ENCODE data around the gene NELFCD.
A peak's percentile ranks its signal among the peaks of the same experiment; 100 is the strongest.
"Not testable (repeated sequence)": the region's sequence is repeated elsewhere in the genome, so short reads cannot be mapped to it uniquely, and the experiment has no call there.

The NELFCD gene

DNA sequence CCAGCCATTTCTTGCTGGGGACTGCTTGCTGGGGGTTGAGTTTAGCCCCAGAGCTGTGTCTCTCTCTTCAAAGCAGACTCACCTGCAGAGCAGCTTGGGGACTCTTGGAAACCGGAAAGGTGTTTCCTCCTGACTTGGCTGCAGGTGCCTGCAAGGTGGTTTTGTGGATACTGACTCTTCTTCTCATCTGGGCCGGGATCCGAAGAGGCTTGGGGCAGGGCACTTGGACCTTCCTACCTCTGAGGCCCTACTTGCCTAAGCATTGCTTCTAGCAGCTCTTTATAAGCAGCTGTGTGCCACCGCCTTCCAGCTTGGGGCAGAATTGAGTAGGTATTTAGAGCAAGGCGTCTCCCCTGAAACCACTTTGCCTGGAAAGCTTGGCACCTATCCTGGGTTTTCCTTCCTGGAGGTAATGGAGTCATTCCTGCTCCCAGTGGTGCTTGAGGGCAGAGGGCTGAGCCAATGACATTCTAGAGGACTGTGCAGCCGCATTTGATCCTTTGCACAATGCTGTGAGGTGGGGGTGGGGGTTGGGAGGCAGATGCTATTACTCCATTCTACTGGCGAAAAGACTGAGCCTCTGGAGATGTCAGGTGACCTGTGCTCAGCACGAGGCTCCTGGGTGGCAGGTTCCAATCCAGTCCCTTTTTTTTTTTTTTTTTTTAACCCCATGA, 29.4 kb downstream of the NELFCD start:
- no peak for DNase-seq

DNA sequence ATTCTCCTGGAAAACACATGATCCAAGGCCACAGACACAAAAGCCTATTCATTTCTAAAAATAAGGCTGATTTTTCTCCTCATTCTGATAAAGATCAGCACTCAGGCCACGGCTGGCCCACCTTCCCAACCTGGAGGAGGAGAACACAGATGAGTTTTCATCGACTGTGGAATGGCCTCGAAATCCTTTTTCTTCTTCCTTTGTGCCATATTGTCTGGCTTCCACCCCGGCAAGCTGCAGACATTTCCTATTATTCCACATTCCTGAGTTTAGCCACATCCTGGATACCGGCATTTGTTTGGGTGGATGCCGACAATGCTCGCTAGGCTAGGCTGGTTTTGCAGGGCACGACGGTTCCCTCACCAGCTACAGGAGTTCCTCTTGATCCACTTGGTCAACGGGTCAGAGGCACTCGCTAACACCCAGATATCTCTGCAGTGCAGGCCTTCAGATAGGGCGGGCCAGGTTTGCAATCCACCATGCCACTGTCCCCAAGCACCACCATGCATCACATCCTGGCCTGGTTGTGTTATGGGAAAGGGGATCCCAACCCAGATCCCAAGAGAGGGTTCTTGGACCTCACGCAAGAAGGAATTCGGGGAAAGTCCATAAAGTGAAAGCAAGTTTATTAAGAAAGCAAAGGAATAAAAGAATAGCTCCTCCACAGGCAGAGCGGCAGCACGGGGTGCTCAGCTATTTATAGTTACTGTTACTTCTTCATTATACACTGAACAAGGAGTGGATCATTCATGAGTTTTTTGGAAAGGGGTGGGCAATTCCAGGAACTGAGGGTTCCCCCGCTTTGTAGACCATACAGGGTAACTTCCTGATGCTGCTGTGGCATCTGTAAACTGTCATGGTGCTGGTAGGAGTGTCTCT, 30.2 kb downstream of the NELFCD start:
- DNase-seq, result peak in 1 of 5 donors; percentile 38

DNA sequence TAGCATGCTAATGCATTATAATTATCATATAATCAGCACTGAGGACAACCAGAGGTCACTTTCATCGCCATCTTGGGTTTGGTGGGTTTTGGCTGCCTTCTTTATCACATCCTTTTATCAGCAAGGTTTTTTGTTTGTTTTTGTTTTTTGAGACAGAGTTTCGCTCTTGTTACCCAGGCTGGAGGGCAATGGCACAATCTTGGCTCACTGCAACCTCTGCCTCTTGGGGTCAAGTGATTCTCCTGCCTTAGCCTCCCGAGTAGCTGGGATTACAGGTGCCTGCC, 30.8 kb downstream of the NELFCD start:
- not testable (repeated sequence) for DNase-seq

DNA sequence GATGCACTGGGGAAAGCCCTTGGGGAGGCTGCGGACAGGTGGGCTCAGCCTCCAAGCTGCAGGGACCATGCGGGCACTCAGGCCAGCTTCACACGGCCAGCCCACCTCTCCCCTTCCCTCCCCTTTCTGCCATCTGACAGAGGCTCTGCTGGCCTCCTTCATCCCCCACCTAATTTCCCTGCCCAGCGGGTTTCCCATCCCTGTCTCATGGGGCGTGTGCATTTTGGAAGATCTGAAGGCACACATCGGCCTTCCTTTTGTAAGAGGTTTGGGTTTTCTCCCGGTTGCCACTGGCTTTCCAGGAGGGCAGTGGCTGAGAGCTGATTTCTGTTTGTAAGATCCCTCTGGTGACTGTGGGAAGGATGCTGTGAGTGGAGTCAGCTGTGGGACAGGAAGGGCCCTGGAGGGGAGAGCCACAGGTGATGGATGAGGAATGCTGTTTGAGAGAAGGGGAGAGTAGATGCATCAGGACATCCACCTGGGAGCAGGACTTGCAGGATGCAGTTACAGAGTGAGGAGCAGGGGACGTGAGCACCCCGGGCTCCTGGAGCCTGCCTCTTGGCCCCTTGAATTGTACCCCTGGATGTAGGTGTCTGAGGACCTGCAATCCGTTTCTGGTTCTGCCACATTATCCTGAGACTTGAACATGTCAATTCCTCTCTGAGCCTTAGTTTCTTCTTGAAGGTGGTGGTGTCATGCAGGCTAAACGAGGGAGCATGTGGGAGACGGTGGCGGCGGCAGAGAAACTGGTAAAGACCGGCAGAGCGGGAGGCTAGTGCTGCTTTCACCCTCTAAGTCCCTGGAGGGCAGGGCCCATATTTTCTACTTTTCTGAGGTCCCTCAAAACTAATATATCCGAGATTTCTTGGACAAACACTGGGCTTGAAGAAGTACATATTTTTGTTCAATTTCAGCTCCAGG, 32.2 kb downstream of the NELFCD start:
- no peak for DNase-seq

DNA sequence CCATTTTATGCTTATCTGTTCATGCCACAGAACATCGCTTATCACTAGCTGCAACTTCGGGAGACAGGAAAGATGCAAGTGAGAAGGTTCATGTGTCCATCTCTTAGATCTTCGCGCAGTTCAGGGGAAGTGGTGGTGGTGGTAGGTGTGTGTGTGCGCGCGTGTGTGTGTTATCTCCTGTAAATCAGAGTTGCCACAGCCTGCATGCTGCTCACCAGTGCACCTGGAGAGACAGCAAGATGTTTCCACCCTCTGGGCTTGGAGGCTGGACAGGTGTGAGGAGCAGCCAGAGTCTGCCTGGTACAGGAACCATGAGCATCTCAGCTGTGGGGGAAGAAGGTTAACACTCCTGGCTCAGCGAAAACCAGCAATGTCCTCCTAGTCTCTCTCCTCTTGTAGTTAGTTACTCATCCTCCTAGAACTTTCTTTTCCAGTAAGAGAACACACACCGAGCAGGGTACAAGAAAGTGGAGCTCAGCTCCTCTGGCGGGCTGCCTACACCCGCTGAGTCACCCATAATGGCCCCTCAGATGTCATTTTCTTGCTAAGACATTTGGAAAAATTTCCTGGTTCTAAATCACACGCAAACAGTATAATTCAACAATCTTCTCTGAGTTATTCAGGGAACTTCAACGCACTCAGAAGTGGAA, 33.0 kb downstream of the NELFCD start:
- peak in 1 of 5 donors; percentile 33 for DNase-seq

DNA sequence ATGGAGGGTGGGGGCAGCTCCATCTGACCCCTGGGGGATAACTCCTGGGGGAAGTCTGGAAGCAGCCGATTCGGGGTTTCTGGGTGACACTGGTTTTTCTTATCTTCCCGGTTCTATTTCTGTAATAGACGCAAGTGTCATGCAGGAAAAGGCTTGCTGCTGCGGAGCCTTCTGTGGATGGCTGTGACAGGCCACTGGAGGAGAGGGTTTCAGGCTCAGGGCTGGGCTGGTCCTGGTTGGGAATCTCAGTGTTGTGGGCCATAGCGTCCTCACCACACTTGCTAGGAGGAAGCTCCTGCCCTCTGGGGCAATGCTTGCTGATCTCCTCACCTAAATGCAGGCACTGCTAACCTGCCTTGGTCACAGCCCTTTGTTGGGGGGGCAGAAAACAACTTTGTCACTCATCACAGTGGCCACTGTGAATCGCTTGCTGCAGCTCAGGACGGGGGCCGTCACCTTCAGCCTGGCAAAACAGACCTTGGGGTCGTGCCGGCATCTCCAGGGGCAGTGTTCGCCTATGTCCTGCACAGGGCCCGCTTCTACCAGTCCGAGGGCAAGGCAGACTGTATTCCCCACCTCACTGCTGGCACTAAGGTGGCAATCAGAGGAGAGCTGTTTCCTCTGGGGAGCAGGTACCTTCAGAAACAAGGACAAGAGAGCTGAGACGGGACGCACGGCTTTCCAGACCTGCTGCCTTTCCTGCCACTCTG, 33.8 kb downstream of the NELFCD start:
- no peak for DNase-seq

DNA sequence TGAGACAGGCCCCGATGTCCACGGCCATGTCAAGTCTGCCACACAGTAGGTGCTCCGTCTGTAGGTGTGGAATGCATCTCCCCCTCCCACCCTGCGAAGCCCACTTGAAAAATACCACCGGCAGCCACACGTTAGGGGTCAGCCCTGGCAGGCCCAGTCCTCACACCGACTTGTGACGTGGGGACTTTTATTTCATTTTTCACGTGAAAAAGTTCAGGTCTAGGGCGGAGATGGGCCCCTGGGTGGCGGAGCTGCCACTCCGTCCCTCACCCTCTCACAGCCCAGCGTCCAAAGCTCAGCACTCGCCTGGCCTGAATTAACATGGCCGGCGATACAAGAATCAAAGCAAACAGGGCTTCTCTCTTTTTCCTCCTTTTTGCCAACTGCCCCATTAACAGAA, 34.4 kb downstream of the NELFCD start:
- DNase-seq, result no peak

DNA sequence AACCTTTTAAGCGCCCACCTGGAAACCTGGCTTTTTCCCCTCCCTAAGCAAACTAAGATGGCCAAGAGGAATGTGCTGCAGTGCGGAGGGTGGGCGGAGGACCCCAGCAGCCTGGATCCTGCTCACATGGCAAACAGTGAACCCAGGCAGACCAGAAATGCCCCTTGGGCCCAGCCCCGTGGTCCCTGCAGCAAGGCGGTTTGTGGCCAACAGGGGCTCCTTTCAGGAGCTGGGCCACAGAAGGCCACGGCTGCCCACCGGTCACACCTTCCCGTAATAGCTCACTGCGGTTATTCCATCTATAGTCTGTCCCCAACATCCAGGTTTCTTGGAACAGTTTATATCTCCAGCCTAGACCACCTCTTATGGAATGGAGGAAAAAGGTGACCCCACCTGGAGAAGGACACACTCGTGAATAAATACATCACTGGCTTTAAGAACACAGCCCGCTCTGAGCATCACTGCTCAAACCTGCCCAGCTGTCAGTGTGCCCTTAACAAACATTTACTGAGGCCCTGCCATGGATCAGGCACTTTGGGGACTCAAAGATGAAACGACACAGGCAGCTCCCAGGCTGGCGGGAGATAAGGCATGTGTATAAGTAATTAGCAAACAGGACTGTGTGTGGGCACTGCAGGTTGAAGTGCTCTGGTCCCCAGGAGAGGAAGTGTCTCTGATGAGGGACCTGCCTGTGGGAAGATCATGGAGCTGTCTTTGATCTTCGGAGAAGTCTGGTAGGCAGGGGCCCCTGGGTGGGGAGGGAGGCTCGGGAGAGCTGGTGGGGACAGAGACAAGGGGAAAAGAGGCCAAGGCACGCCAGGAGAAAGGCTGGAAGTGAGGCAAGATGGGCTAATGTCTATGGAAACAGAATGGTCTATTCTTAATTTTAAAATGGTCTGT, 35.0 kb downstream of the NELFCD start:
- no peak for DNase-seq

DNA sequence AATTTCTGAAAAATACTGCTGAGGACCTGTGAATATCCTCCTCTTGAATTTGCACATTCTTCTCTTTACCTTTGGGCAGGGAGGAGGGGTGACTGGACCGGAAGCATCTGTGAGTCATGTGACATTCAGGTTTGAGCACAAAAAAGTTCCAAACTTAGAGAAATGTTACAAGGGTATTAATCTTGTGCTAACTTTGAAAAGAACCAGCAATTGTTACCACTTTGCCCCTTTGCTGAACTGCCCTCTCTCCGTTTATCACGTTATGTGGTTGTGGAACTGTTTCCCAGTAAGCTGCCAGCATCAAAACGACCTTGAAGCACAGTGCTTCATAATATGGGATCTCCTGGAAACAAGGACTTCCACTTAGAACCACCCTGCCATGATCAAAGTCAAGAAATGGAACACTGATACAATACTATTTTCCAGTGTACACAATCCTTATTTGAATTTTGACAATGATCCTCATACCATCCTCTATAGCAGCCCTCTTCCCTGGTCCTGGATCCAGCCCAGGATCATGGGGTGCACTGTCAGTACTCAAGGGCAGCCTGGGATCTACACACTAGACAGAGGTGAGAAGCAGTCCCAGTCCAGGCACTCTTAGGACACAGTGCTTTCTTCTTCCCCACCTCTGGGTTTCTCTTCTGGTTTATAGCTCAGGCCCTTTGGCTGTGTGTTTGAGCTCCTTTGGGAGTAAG, 35.9 kb downstream of the NELFCD start:
- no peak for DNase-seq

DNA sequence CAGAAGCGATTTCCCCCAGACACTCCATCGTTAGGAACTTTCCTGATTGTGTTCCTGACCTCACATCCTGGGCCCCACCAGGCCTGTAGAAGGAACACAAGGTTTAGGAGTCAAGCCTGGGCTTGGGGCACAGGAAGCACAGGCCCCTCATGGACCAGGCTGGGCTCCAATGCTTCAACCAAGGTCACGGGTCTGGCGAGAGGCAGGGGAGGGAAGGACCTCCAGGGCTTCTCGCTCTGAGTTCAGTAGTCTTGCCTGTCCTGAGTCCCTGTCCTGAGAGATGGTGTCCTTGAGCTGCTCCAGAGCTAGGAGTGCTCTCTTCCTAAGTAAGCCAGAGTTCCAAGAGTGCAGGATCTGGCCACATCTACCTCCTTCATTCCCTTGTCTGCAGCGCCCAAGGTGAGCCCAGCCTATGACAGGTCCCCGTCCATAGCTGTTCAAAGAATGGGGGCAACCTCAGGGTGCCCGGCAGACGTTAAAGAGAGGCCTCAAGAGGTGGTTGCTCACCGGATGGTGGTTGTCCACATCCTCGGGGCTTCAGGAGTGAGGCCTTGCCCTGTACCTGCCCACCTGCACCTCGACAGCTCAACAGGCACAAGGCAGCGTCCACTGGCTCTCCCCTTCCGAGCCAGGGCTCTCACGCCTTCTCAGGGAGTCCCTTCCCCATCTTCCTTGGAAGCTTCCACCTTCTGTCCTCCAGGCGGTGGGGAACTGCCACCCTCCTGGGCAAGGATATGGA, 36.6 kb downstream of the NELFCD start:
- no peak for DNase-seq

DNA sequence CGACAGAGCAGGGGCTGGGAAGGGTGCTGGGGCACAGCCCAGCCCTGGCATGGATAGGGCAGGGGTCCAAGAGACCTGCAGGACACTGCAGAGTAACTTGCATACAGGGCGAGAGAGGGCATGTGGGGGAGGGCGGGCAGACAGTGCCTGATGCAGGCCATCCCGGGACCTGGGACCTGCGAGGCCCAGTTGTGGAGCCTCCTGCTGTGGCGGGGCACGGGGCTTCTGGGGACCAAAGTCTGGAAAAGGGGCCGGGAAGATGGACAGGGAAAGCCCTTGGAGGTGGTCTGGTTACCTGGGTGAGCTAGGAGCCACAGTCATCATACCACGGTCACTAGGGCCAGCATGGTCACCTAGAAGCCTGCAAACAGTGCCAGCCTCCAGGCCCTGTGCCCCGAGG, 37.8 kb downstream of the NELFCD start:
- DNase-seq, result no peak

DNA sequence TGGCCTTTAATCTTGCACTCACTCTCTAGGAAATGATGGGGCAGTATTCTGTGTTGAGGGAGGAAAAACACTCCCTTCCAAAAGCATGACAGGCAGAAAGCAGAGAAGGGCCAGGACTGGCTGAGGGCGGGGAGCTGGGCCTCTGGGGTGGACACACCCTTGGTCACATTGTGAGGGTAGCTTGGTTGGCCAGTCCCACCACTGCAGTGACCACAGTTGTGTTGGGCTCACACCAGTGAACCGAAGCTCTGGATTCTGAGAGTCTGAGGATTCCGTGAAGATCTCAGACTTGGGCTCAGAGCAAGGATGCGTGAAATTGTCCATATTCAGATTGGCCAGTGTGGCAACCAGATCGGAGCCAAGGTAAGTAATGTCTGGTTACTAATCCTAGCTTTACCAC, 38.2 kb downstream of the NELFCD start, which contains the start of gene TUBB1:
TSS of gene TUBB1 (plus strand) at position 213 of the 400 bp plus-strand sequence. CDS start at position 307, 94 bp downstream.
- DNase-seq, result no peak

DNA sequence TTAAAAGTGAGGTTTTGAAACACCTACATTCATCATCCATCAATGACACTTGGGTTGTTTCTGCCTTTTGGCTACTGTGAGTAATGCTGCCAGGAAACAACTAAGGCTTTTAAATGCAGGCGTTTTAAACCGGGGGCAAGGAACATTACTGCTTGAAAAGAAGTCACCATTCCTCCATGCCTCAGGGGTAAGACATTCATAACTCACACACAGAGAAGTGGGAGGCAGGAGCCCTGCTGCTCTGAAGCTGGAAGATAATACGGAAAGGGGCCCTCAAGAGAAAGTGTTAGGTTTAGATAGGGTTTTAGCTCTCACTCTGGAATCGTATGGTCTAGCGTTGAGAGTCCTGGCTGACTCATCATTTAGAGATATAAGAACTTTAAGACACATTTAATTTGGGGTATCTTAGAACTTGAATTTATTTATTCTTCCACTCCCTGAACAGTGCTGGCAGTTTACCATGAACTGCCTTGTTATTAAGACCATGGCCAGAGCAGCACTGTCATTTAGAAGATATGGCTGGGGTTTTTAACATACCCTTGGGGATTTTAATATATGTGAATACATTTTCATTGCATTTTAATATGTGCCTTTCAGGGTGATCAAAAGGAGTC, 40.0 kb downstream of the NELFCD start:
- no peak for DNase-seq

DNA sequence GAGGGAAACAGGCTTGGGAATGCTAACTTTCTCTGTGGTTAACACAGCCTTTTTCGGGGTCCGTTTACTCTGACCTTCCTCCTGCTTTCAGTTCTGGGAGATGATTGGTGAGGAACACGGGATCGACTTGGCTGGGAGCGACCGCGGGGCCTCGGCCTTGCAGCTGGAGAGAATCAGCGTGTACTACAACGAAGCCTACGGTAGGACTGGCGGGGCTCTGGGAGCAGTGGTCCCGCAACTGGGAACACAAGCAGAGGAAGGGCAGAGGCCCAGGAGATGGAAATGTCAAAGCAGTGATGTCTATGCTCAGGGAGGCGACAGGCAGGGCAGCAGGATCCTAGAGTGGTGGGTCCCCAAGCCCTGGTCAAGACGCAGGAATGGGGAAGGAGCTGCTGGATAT, 41.7 kb downstream of the NELFCD start:
- DNase-seq, result no peak

DNA sequence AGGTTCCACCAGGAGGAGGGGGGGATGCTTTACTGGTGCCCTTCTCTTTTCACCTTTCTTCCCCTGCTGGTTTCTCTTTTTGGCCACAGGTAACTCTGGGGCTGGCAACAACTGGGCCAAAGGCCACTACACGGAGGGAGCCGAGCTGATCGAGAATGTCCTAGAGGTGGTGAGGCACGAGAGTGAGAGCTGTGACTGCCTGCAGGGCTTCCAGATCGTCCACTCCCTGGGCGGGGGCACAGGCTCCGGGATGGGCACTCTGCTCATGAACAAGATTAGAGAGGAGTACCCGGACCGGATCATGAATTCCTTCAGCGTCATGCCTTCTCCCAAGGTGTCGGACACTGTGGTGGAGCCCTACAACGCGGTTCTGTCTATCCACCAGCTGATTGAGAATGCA, 42.6 kb downstream of the NELFCD start:
- DNase-seq, result no peak

DNA sequence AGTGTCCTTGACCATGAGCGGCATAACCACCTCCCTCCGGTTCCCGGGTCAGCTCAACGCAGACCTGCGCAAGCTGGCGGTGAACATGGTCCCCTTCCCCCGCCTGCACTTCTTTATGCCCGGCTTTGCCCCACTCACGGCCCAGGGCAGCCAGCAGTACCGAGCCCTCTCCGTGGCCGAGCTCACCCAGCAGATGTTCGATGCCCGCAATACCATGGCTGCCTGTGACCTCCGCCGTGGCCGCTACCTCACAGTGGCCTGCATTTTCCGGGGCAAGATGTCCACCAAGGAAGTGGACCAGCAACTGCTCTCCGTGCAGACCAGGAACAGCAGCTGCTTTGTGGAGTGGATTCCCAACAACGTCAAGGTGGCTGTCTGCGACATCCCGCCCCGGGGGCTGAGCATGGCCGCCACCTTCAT, 43.1 kb downstream of the NELFCD start:
- DNase-seq, result no peak

DNA sequence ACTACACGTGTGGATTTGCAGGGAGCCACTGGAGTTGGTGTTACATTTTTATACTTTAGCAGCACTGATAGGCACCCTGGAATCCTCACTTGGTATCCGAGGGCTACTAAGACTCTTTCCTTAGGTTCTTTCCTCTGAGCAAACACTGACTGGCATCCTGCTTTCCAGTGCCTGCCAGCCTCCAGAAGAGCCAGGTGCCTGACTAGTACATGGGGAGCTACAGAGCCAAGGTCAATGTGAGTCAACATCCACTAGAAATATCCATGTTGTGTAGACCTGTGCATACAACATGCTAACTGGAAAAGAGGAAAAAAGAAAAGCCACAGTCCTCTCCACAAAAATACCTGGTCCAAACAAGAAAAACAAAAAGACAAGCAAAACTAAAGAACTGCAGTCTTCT, 44.0 kb downstream of the NELFCD start:
- DNase-seq, result no peak

DNA sequence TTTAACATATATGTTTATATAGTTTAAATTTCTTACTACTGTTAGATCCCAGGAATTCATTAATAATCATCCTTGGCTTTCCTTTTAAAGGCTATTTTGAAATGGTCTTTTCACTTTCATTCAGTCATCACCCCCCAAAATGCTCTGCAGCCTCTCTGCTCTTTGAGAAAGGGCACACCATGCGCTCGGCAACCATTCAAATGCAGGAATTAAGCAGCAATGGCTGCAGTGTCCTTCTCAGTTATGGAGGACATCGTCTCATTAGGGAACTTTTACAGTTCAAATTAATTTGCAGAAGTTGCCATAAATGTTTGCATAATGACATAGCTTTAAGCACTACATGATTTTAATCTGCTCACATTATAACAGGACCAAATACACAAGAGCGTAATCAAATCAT, 44.5 kb downstream of the NELFCD start:
- DNase-seq, result no peak

Data from T-helper 1 cell (primary cell).